Measurements from ENCODE around the gene SIGLEC1.
A peak's percentile ranks its signal among the peaks of the same experiment; 100 is the strongest.

DNA sequence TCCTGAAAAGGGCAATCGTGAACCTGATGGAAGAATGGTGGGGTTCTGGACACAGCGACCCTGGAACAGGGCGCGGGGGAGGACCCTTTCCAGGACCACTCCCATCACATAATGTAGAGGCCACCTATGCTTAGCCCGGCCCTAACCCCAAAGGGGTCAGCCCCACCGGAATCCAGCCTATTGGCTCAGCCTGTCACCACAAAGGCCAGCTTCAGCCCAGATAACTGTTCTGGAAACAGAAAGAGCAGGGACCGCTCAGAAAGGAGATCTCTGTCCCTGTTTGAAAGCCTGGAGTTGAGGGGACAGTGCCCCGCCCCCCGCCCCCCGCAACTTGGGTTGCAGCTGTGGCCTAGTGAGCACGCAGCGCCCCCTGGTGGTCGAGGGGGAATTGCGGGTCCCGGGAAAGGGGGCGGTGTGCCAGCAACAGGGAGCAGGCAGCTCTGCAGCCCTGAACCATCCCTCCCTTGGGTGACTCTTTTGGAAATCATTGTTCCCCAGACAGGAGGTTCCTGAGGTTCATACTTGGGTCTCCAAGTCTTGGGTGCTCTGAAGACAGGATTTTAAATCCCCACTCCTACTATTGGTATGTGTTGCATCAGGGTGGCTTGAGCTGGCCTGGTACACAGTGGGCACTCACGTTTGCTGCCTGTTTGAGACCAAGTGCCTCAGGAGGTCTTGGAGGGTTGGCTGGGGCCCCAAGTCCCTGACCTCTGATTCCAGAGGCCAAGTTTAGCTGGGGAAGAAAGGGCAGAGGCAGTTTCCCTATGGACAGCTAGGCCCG lies 1.5 kb downstream of the SIGLEC1 start:
- TF ChIP-seq, protein P1, sequence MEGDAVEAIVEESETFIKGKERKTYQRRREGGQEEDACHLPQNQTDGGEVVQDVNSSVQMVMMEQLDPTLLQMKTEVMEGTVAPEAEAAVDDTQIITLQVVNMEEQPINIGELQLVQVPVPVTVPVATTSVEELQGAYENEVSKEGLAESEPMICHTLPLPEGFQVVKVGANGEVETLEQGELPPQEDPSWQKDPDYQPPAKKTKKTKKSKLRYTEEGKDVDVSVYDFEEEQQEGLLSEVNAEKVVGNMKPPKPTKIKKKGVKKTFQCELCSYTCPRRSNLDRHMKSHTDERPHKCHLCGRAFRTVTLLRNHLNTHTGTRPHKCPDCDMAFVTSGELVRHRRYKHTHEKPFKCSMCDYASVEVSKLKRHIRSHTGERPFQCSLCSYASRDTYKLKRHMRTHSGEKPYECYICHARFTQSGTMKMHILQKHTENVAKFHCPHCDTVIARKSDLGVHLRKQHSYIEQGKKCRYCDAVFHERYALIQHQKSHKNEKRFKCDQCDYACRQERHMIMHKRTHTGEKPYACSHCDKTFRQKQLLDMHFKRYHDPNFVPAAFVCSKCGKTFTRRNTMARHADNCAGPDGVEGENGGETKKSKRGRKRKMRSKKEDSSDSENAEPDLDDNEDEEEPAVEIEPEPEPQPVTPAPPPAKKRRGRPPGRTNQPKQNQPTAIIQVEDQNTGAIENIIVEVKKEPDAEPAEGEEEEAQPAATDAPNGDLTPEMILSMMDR (conservative IDR thresholded peaks at IDR 0.05 in 1 of 2, IDR thresholded peaks at IDR 0.05 in 1 of 2; ENCODE audit: extremely low read depth in 1 of 2, insufficient read depth in 1 of 2, low read depth in 1 of 2, low read length in 2 of 2) = peak; percentile 76 to 89
- no peak for TF ChIP-seq EZH2 (IDR thresholded peaks at IDR 0.05; ENCODE audit: borderline replicate concordance, low read length)
